LNCaP clone FGC (cell line): ENCODE results near the gene PRKG1.

Experiments used
- DNase-seq: peaks from one replicate; pipeline ENCODE4 v3.0.0-alpha.2; 2011; ENCODE audit warnings: low read depth
- H3K4me3 ChIP-seq: 2 replicates; pipeline ENCODE4 v1.5.1; 2011; ENCODE audit warnings: mild to moderate bottlenecking, low read depth, low read length, control low read depth
- CTCF ChIP-seq: IDR thresholded peaks from 2 replicates; pipeline ENCODE4 v1.5.1; 2012; ENCODE audit warnings: mild to moderate bottlenecking; ENCODE audit not compliant: control insufficient read depth, insufficient read depth; ENCODE audit errors: extremely low read depth

Gene PRKG1

GRCh38 chr10:51653025-51653424, 578.7 kb downstream of the PRKG1 start:
- no peak overlapping the region for H3K4me3 ChIP-seq
- no peak for TF ChIP-seq CTCF
- no peak for DNase-seq

GRCh38 chr10:51654918-51655317, 580.6 kb downstream of the PRKG1 start:
- no peak for TF ChIP-seq CTCF
- DNase-seq, result no peak
- no peak overlapping the region for H3K4me3 ChIP-seq

GRCh38 chr10:51656503-51656902, 582.2 kb downstream of the PRKG1 start:
- no peak for TF ChIP-seq CTCF
- no peak overlapping the region for H3K4me3 ChIP-seq
- no peak for DNase-seq

GRCh38 chr10:51658000-51658399, 583.7 kb downstream of the PRKG1 start:
- no peak overlapping the region for H3K4me3 ChIP-seq
- no peak for DNase-seq
- no peak for TF ChIP-seq CTCF

GRCh38 chr10:51659344-51659743, 585.1 kb downstream of the PRKG1 start:
- TF ChIP-seq CTCF, result no peak
- no peak for DNase-seq
- no peak overlapping the region for H3K4me3 ChIP-seq

GRCh38 chr10:51663086-51663485, 588.8 kb downstream of the PRKG1 start:
- no peak for TF ChIP-seq CTCF
- H3K4me3 ChIP-seq, result no peak overlapping the region
- DNase-seq, result no peak

GRCh38 chr10:51666456-51666855, 592.2 kb downstream of the PRKG1 start:
- no peak for TF ChIP-seq CTCF
- no peak for DNase-seq
- H3K4me3 ChIP-seq, result no peak overlapping the region
